ENCODE data around the gene NUAK1. TPM values are rescaled to one million over a fixed set of nuclear protein-coding genes. Genes with fewer than 3 reads are reported as not detected.

The NUAK1 gene
- polyA plus RNA-seq, 3 donors: 2.8 to 16.1 (median 11.6) TPM

DNA sequence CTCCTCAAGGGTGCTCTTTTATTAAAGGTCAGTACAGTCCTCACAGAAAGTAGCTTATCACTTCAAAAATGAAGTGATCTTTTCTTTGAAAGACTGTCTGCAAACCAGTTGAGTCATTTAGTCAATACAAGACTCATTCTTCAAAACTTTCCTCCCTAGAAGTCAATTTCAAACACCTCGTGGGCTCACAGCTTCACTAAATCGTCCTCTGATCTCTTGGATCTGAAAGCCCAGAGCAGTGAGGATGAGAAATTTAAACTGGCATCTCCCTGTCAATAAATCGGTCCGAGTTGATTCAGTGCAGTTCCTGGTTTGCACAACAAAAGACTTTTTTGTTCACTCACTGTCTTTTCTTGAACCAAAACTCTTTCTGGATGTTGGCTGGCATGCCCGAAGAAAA is 44.5 kb downstream of the NUAK1 start:
- 73 to 87% (median 87%) methylated on average over 5 of the region's 5 CpGs for WGBS, 3 donors
- no peak overlapping the region for H3K27ac ChIP-seq (ENCODE audit: low read depth, low read length)

DNA sequence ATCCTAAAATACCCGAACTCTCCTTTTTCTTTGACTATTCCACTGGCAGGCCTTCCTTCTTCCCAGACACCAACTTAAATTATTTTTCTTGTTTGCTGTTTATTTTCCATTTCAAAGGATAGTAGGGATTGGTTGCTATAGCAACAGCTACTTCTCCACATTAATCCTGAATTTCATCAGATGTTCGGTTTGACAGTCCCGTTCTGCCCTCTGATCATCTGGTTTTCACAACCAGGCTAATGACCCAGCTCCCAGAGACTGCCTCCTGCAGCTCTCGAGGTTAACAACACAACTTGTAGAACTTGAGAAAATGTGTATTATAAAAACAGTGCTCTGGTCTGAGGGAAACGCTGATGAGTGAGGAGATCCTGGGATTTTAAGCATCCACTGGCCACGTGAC is 45.5 kb downstream of the NUAK1 start:
- 67 to 85% (median 74%) methylated on average over 6 of the region's 6 CpGs for WGBS, 3 donors
- no peak overlapping the region for H3K27ac ChIP-seq (ENCODE audit: low read depth, low read length)

DNA sequence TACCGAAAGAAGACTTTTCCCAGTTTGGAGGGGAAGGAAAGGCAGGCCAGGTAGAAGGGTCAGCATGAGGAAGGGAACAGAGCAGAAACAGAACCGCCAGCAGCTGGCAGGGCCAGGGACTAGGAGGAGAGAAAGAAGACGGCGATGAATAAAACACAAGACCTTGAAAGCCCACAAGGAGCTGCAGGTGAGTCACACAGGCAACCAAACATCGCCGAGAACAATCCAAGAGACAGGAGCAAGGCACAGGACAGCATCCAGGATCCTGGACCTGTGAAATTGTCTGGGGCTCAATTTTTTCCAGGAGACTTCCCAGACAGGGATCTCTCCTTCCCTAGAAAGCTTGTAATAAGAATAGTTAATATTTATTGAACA is 47.3 kb downstream of the NUAK1 start:
- WGBS, 3 donors: 77 to 88% (median 80%) methylated on average over 6 of the region's 6 CpGs
- H3K27ac ChIP-seq (ENCODE audit: low read depth, low read length): no peak overlapping the region

DNA sequence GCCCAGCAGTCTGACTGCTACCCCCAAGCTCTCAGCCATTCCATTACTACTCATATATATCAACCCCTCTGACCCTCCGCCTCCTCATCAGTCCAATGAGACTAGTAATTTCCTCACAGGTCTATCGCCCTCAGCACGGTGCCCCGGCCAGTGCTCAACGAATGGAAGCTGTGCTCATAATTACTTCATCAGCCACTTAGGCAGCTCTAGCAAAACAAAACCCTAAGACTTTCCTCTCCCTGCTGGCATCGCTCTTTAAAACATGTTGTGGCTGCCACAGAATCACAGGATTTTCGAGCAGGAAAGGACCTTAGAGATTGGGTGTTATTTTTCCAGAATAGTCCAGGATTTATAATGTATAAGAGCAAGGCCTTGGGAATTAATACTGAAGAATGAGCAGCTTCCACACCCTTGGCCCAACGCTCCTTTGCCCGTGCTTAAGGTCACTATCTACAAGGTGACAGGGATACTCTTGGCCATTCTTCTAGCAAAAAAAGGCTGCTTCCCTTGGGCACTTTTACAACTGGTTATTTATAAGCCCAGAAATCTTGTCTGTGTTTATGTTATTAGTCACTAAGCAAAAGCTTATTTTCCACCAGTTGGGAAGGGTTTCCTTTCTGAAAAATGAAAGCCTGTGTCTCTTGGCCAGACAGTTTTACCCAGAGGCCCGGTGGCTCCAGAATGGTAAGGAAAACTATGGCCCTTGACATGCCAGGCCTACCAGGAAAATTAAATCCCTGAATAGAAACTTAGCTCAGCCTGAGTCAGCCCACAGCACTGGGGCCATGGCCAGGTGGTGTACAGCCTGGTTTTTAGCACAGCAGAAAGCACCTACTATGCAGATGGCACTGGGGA is 47.9 kb downstream of the NUAK1 start:
- WGBS, 3 donors: 51 to 81% (median 54%) methylated on average over 10 of the region's 10 CpGs
- no peak overlapping the region for H3K27ac ChIP-seq (ENCODE audit: low read depth, low read length)

DNA sequence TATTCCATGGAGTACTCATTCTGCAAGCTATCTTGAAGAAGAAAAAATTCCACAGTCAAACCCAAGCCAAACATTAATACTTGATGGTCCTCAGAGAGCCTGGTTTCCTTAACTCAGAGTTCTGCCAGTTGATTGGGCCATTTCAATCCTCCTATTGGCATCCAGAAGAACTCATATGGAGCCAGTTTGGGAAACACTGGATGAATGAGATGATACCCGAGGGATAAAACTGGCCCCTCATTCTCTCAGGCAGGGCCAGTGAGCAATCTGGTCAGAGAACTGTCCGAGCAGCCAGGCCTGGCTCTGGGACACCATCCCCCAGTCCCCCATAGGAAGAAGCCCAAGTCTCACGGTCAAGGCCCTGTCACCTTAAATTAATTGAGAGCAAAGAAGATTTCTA is 48.8 kb downstream of the NUAK1 start:
- 60 to 84% (median 65%) methylated on average over 3 of the region's 3 CpGs for WGBS, 3 donors

DNA sequence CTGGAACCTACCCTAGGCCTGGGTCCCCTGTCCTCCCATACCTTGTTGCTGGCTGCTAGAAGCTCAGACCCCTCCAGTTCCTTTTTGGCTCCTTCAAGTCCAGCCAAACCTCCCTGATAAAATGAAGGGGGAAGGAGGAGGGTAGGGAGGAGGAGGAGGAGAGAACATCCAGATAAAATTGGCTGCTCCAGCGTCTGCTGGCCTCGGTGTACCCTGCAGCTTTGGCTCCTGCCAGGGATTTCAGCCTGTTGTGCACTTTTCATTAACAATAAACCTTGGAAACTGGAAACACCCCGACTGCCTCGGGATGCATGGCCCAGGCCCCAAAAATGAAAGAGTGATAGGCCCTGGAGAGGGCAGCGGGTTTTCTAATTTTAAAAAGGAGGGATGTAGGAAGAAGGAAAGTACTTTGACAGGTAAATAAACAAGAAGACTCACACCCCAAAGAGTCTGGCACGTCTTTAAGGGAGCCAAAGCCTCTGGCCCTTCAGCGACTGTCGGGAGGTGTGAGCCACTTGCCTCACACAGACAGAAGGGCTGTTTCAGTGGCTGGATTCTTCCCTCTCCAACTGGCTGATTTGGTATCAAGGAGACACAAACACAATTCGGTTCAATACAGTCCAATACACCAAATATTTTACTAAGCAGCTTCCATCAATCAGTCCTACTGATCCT is 49.8 kb downstream of the NUAK1 start:
- WGBS, 3 donors: 55 to 76% (median 57%) methylated on average over 9 of the region's 9 CpGs
- H3K27ac ChIP-seq (ENCODE audit: low read depth, low read length): no peak overlapping the region

More for the DNA sequence above, 48.8 kb downstream of the NUAK1 start:
- H3K27ac ChIP-seq (ENCODE audit: low read depth, low read length): no peak overlapping the region

DNA sequence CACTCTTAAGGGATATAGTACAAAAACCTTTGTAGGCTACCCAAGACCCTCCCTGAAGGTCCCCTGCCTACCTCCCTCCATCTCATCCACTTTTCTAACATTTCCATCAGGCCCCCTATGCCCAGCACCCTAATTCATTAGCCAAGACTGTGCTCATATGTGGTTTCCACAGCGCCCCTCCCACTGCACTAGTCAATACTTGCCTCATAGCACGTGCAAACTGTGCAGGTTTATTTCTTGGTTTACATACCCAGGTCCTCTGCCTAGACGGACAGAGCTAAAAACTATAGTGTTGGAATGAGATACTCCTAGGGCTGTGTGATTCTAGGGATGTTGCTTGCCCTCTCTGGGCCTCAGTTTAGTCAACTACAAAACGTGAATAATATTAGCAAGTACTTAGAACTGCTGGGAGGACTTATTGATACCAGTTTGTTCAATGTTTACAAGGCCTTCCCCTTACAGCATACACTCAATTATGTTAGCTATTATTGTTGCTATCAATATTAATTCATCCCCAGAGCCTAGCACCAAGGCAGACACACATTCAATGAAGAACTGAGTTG is 50.4 kb downstream of the NUAK1 start:
- H3K27ac ChIP-seq (ENCODE audit: low read depth, low read length): no peak overlapping the region
- WGBS, 3 donors: 77 to 81% (median 78%) methylated on average over 4 of the region's 4 CpGs

DNA sequence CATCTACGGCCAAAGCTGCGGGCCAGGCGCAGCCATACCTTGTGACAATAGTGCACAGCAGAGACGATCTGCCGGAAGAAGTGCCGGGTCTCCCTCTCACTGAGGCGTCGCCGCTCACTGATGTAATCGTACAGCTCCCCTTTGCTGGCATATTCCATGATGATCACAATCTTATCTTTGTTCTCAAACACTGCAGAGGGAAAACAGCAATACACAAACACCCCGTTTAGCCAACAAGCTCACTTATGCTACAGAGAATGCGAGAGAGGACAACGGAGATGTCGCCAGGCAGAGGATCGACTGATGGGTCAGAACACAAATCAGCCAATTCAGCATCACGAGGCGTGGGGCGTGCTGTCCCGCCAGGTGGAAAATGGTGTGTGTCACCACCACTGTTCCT is 52.1 kb downstream of the NUAK1 start:
- 90 to 95% (median 94%) methylated on average over 19 of the region's 19 CpGs for WGBS, 3 donors

DNA sequence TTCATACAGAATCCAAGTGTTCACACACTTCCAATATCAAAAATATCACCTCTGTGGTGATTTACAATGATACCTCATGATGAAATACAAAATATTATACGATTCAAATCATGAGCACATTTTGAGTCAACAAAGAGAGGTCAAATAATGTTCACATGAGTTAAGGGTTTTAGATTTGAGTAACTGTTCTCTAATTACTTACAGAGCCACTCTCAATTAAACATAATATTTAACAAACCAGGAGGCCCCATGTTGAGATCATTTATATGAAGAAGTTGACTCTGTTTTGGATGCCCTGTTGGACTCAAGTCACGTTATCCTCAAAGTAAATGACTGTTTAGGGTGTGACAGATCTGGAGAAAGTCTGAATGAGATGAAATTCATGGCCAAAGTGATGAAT is 53.5 kb downstream of the NUAK1 start:
- 72 to 84% (median 81%) methylated on average over 2 of the region's 2 CpGs for WGBS, 3 donors

More for the DNA sequence above, 52.1 kb downstream of the NUAK1 start:
- no peak overlapping the region for H3K27ac ChIP-seq (ENCODE audit: low read depth, low read length)

DNA sequence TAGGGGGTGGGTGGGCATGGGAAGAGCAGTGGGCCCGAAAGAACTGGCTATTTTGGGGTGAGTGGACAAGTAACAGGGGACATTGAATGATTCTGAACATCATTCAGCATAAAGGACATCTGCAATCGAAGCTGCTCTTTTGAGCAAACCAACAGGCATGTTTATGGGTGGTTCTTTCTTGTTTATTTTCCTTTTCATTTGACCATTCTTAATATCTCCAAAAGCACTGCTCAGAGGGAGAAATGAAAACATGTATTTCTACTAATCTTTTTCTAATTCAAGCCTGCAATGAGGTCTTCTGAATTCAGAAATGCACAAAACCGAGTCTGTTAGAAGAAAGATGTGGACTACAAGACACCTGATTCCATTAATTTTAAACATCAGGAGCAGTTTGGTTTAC is 54.0 kb downstream of the NUAK1 start:
- H3K27ac ChIP-seq (ENCODE audit: low read depth, low read length): no peak overlapping the region
- WGBS, 3 donors: 74 to 84% (median 79%) methylated on average over 3 of the region's 3 CpGs

More for the DNA sequence above, 53.5 kb downstream of the NUAK1 start:
- no peak overlapping the region for H3K27ac ChIP-seq (ENCODE audit: low read depth, low read length)

DNA sequence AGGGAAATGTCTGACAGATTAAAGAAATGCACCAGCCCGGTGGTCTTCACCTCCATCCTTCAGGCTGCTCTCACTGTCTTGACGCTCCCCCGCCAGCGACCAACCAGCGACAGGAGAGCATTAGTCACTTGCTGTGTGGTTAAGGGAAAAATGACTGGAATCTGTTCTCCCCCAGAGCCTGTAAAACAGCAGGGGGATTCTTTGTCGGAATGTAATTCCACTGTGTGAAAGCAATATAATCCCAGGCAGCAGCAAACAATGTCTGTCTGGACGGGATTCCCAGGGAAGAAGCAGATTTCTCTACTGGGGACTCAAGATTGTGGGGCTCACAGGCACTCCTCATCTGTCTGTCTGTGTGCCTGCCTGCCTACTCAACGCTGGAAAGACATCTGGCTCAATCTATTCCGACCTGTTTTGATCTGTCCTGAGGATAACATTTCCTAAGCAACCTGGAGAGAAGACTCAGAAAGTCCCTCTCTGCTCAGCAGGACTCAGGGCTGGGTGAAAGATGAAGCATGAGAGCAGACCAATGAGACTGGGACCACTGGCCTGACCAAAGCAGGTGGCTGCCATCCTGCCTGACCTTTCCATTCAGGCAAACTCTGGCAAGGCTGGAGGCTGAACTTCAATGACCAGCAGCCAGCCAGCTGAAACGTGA is 54.6 kb downstream of the NUAK1 start:
- 46 to 58% (median 58%) methylated on average over 10 of the region's 10 CpGs for WGBS, 3 donors
- no peak overlapping the region for H3K27ac ChIP-seq (ENCODE audit: low read depth, low read length)

DNA sequence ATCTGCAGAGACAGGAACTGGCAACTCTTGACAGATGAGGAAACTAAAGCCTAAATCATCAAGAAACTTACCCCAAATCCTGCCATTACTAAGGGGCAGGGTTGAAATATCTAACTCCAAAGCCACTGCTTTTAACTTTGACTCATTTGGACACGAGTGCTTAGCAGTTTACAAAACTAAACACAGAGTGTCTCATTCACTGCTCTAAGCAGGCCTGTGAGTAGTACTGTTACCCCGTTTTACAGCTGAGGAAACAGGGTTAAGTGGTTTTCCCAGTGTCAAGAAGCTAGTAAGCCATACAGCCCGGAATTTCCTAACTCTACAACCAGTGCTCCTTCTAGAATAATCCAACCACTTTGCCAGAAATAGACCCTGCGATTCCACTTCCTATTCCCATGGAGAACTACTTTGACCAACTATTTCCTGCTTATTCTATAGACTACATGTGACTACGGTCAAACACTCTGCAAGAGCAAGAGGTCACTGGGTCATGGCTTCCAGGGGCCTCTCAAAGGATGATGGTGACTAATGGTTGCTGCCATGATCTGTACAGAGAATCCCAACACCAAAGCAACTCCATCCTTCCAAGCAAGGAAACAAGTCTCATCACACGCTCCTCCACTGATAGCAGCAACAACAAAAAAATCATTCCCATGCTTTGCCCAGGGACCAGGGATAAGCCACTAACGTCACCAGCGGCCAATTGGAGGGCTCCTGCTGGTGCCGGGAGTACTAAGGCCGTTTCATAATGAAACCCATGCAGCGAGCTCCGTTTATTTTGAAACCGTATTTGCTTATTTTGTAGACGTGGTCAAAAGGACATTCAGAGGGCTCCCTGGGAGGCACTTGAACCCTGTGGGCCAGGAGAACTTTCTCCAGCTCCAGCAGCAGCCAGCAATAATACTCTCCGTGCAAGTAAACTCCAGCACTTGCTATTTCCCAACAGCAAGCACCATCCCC is 56.3 kb downstream of the NUAK1 start:
- no peak overlapping the region for H3K27ac ChIP-seq (ENCODE audit: low read depth, low read length)
- WGBS, 3 donors: 86 to 92% (median 86%) methylated on average over 15 of the region's 15 CpGs

DNA sequence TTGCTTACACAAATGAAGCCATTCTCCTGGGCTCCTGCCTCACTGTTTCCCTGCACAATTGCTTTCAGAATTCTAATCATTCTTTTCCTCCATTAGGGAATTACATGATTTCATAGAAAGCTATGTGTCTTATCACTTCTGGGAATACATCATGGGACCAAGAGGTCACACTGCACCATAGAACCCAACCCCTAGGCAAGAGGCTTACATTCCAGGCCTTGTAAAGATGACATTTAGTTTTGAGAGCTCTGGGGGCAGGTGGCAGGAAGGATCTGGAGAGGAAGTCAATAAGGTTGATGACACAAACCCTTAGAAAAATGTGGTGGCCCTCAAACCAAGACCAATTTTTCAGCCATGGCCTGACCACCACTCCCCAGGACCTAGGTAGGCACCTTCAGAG is 57.1 kb downstream of the NUAK1 start:
- H3K27ac ChIP-seq (ENCODE audit: low read depth, low read length): no peak overlapping the region

DNA sequence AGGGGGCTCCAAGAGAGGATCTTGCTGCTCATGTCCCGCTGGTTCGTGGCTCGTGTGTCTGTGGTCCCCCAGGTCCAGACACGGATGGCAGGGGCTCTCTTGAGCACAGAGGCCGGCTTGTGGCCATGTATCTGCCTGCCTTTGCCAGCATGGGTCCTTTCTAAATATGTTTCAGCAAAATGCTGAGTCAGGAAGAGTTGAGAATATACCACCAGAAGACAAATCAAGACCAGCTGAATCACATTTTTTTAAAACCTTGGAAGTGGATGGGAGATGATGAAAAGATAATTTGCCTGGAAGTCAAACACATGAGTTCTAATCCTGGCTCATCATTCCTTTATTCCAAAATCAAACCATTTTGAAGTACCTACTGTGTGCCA is 58.0 kb downstream of the NUAK1 start:
- H3K27ac ChIP-seq (ENCODE audit: low read depth, low read length): no peak overlapping the region
- WGBS, 3 donors: 73 to 96% (median 88%) methylated on average over 5 of the region's 5 CpGs

DNA sequence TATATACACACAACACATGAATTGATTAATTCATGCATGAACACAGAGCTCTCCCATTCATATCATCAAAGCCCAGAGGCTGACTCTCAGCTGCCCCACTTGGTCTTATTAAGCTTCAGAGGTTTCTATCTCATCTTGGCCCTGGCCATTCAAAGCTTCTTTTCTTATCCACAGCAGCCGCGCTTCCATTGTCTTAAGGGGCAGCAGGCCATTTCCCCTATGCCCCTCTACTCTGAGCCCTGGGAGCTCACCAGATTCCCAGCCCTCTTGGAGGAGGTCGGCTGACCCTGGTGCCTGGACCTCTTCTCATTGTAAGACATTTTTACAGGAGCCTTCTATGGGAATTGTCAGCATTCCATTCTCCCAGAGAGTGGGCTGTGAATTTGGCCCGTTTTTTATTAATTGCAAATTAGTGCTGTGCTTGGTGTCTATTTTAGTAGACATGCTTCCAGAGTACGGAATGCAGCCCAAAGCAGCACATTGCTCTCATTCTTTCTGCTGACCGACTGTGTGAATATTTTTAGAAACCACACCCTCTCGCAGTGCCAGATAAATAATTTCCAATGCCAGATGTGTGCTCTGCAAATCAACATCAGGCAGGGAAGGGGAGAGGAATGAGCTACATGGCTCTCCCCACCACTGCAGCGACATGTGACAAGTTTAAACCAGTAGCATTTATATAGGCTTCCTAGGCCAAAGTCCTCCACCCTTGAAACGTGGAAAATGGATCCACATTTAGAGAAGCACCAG is 58.5 kb downstream of the NUAK1 start:
- WGBS, 3 donors: 50 to 66% (median 54%) methylated on average over 9 of the region's 9 CpGs

DNA sequence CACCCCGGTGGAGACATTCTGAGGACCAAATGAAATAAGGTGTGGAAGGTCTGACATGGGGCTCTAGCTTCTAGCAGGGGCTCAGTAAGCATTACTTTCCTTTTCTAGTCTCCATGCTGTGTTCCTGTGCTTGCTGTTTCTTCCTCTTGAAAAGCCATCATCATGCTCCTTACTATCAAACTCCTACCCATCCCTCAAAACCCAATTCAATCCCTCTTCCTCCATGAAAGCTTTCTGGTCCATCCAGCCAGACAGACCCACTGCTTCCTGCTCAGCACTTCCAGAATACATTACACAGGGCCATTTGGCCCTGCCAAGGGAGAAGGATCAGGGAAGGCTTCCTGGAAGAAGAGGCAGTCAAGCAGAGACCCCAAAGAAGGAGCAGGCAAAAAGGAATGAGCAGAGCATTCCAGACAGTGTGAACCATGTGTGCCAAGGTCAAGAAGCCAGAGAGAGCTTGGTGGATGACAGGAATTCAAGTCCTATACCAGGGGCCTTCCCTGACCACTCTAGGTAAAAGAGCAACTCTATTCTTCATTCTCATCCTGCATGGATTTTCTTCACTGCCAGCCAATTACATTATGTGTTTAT is 59.5 kb downstream of the NUAK1 start:
- no peak overlapping the region for H3K27ac ChIP-seq (ENCODE audit: low read depth, low read length)
- 58 to 75% (median 68%) methylated on average over 1 of the region's 1 CpG for WGBS, 3 donors

More for the DNA sequence above, 58.5 kb downstream of the NUAK1 start:
- H3K27ac ChIP-seq (ENCODE audit: low read depth, low read length): no peak overlapping the region
